ENCODE measurements around the gene SLC44A5.

SLC44A5 gene

DNA sequence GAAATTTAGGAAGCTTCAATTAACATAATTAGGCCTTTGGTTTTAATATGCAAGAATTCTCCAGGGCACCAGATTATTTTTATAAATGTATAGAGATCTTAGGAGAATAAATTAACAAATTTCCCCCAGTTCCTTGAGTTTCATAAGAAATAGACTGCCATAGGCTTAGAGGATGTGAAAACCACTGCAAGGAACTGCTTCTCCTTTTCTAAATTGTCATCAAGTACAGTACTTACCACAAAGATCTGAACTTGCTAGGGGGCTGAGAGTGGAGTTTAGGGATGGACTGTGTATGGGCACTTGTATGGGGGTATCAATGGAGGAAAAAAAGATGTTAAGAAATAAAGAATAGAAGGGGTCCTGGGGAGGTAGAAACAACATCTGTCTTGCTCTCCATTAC, 445.6 kb downstream of the SLC44A5 start:
- H3K4me3 ChIP-seq (ENCODE audit: low read depth, low read length): no peak overlapping the region
- no peak for DNase-seq (ENCODE audit: low read depth)
- in situ Hi-C loops (cut with HindIII; ENCODE audit: low sequenced_read_pairs): no loop called here
- TF ChIP-seq, protein P1, sequence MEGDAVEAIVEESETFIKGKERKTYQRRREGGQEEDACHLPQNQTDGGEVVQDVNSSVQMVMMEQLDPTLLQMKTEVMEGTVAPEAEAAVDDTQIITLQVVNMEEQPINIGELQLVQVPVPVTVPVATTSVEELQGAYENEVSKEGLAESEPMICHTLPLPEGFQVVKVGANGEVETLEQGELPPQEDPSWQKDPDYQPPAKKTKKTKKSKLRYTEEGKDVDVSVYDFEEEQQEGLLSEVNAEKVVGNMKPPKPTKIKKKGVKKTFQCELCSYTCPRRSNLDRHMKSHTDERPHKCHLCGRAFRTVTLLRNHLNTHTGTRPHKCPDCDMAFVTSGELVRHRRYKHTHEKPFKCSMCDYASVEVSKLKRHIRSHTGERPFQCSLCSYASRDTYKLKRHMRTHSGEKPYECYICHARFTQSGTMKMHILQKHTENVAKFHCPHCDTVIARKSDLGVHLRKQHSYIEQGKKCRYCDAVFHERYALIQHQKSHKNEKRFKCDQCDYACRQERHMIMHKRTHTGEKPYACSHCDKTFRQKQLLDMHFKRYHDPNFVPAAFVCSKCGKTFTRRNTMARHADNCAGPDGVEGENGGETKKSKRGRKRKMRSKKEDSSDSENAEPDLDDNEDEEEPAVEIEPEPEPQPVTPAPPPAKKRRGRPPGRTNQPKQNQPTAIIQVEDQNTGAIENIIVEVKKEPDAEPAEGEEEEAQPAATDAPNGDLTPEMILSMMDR (IDR thresholded peaks at IDR 0.05; ENCODE audit: low read depth, low read length, missing control alignments): no peak

DNA sequence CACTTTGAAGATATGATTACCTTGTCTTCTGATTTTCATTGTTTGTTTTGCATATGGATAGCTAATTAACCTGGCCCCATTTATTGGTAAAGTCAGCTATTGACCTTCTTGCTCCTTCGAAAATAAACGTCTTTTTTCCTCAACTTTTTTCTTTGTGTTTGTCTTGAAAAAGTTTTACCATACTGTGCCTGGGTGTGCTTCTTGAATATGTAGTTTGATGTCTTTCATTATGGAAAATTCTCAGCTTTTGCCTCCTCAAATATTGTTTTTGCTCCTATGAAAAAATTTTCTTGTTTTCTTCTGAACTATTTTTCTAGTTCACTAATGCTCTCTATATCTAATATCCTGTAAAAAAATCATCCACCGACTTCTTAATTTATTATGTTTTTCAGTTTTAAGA, 451.8 kb downstream of the SLC44A5 start:
- in situ Hi-C loops (cut with HindIII; ENCODE audit: low sequenced_read_pairs): no loop called here
- no peak overlapping the region for H3K4me3 ChIP-seq (ENCODE audit: low read depth, low read length)
- TF ChIP-seq, protein P1 (IDR thresholded peaks at IDR 0.05; ENCODE audit: low read depth, low read length, missing control alignments): no peak
- DNase-seq (ENCODE audit: low read depth): no peak
